A549 (cell line): ENCODE results near the gene NPRL2. TPM values are rescaled to one million over a fixed set of nuclear protein-coding genes. Genes with fewer than 3 reads are reported as not detected.

Experiments used
- ATAC-seq, 2 experiments: fragments of 200-7000 bp in 1 of 2; fragments of >200 bp in 1 of 2; cut with Nextera tagmentation in 1 of 2; cut with Tn5 transposase in 1 of 2; 3 replicates each; pipeline versions ENCODE4 v1.8.0 to v1.9.1; 2018 to 2020; ENCODE audit warnings: mild to moderate bottlenecking in 1 of 2, moderate library complexity in 1 of 2
- CTCF ChIA-PET: fragments of 300-600 bp; sonication (Branson Sonifier 250); formaldehyde crosslinking; extraction: SDS; loops from one replicate; lab custom pipeline; 2021; ENCODE audit warnings: antibody characterized with exemption, inconsistent platforms; lab: Yijun Ruan, JAX
- POLR2A ChIA-PET: fragments of 350-600 bp; formaldehyde crosslinking; extraction: SDS; loops from one replicate; lab custom pipeline; 2021; ENCODE audit warnings: antibody characterized with exemption, inconsistent platforms; lab: Yijun Ruan, JAX
- DNase-seq, 2 experiments: peaks; one replicate each; pipeline versions ENCODE4 v3.0.0 to v3.0.0-alpha.2; 2011 to 2016; ENCODE audit warnings: low read depth in 1 of 2, low spot score in 1 of 2
- FAIRE-seq: peaks from 2 replicates; lab custom pipeline; 2011; peaks lifted over from hg19 to GRCh38; lab: Jason Lieb, UNC
- H3K27ac ChIP-seq, 2 experiments: fragments of >200 bp; sonication (Bioruptor Twin); formaldehyde crosslinking; 3 replicates each; pipeline ENCODE4 v1.5.1; 2016 to 2017
- H3K4me1 ChIP-seq: fragments of >200 bp; sonication (Bioruptor Twin); formaldehyde crosslinking; 3 replicates; pipeline ENCODE4 v1.6.1; 2016
- H3K4me2 ChIP-seq: fragments of >200 bp; sonication (Bioruptor Twin); formaldehyde crosslinking; 3 replicates; pipeline ENCODE4 v1.6.1; 2016
- H3K4me3 ChIP-seq: fragments of >200 bp; sonication (Bioruptor Twin); formaldehyde crosslinking; 3 replicates; pipeline ENCODE4 v1.5.1; 2016
- H3K9me3 ChIP-seq: fragments of >200 bp; sonication (Bioruptor Twin); formaldehyde crosslinking; 3 replicates; pipeline ENCODE4 v1.6.1; 2016
- CEBPB ChIP-seq, 2 experiments: fragments of >200 bp in 1 of 2; sonication (Bioruptor Twin) in 1 of 2; formaldehyde crosslinking in 1 of 2; IDR thresholded peaks; 2 replicates each; pipeline ENCODE4 v1.6.1; 2012 to 2016
- CHD2 ChIP-seq: fragments of 150-350 bp; IDR thresholded peaks from 2 replicates; pipeline ENCODE4 v1.6.1; 2014; ENCODE audit warnings: low read length; ENCODE audit not compliant: partially characterized antibody
- CHD4 ChIP-seq: fragments of 200-600 bp; sonication (generic); IDR thresholded peaks from 2 replicates; pipeline ENCODE4 v1.6.1; 2016; ENCODE audit warnings: antibody characterized with exemption, mild to moderate bottlenecking, borderline replicate concordance
- ESRRA ChIP-seq: fragments of 150-350 bp; IDR thresholded peaks from 2 replicates; pipeline ENCODE4 v1.6.1; 2014; ENCODE audit warnings: mild to moderate bottlenecking, low read length, borderline replicate concordance
- FOSL2 ChIP-seq, 2 experiments: fragments of 450-650 bp in 1 of 2; fragments of >200 bp in 1 of 2; sonication (Bioruptor Twin) in 1 of 2; formaldehyde crosslinking; IDR thresholded peaks; 2 replicates each; pipeline versions ENCODE4 v1.5.0 to v1.6.1; 2016 to 2020; ENCODE audit warnings: mild to moderate bottlenecking in 1 of 2, moderate library complexity in 1 of 2
- GATA3 ChIP-seq: IDR thresholded peaks from 2 replicates; pipeline ENCODE4 v1.6.1; 2012; ENCODE audit warnings: borderline replicate concordance
- HES2 ChIP-seq: fragments of >200 bp; sonication (Bioruptor Twin); formaldehyde crosslinking; IDR thresholded peaks from 2 replicates; pipeline ENCODE4 v1.6.1; 2016
- JUN ChIP-seq, 2 experiments: fragments of >200 bp; sonication (Bioruptor Twin); formaldehyde crosslinking; IDR thresholded peaks; 2 replicates in 1 of 2; 3 replicates in 1 of 2; pipeline ENCODE4 v1.6.1; 2016 to 2017
- KDM1A ChIP-seq: fragments of 200-600 bp; sonication (generic); IDR thresholded peaks from 2 replicates; pipeline ENCODE4 v1.6.1; 2016; ENCODE audit warnings: low read depth, mild to moderate bottlenecking
- KDM5A ChIP-seq: fragments of 200-600 bp; sonication (generic); IDR thresholded peaks from 2 replicates; pipeline ENCODE4 v1.6.1; 2016; ENCODE audit warnings: antibody characterized with exemption, mild to moderate bottlenecking
- MAFK ChIP-seq: fragments of 450-650 bp; IDR thresholded peaks from 2 replicates; pipeline ENCODE4 v1.6.1; 2014; ENCODE audit not compliant: partially characterized antibody
- MAZ ChIP-seq: fragments of 150-350 bp; IDR thresholded peaks from 2 replicates; pipeline ENCODE4 v1.6.1; 2014; ENCODE audit warnings: antibody characterized with exemption, low read depth, low read length, borderline replicate concordance
- NFE2L2 ChIP-seq: fragments of 150-350 bp; conservative IDR thresholded peaks from 2 replicates; pipeline ENCODE4 v1.6.1; 2014; ENCODE audit warnings: low read length
- PHF8 ChIP-seq: fragments of 200-600 bp; sonication (generic); IDR thresholded peaks from 2 replicates; pipeline ENCODE4 v1.6.1; 2016; ENCODE audit warnings: low read depth, mild to moderate bottlenecking, antibody characterized with exemption, moderate library complexity, borderline replicate concordance
- POLR2AphosphoS2 ChIP-seq: conservative IDR thresholded peaks from 2 replicates; pipeline ENCODE4 v1.6.1; 2012; ENCODE audit warnings: low read length, improper control_type of control experiment, inconsistent platforms
- REST ChIP-seq: fragments of 200-600 bp; sonication (generic); IDR thresholded peaks from 2 replicates; pipeline ENCODE4 v1.6.1; 2016; ENCODE audit warnings: antibody characterized with exemption, mild to moderate bottlenecking, moderate library complexity
- SMC3 ChIP-seq: fragments of >200 bp; sonication (Bioruptor Twin); formaldehyde crosslinking; IDR thresholded peaks from 3 replicates; pipeline ENCODE4 v1.6.1; 2018; ENCODE audit warnings: inconsistent platforms
- SREBF2 ChIP-seq: fragments of 450-650 bp; IDR thresholded peaks from 2 replicates; pipeline ENCODE4 v1.6.1; 2014; ENCODE audit warnings: mild to moderate bottlenecking, moderate library complexity
- TFCP2L1 ChIP-seq: fragments of 250-450 bp; sonication (Bioruptor Pico); IDR thresholded peaks from 2 replicates; pipeline ENCODE4 v1.5.0; 2021; ENCODE audit warnings: mild to moderate bottlenecking
- TP53 ChIP-seq: fragments of 250-450 bp; sonication (Bioruptor Pico); IDR thresholded peaks from 2 replicates; pipeline ENCODE4 v1.5.0; 2021; ENCODE audit warnings: mild to moderate bottlenecking, moderate library complexity
- WGBS: methylation state at CpG from one replicate; pipeline ENCODE4 v1.1.6; 2017; ENCODE audit errors: missing lambda C conversion rate; 5-methylcytosine and 5-hydroxymethylcytosine counted together
- polyA plus RNA-seq, 4 experiments: library from polyadenylated mRNA; depleted of rRNA in 3 of 4; stranded (reverse); fragments of >200 nt; fragmentation: RNase III in 1 of 4; extraction: RNeasy Plus Mini Kit Qiagen cat#74134 plus additional on column Dnase treatment in 1 of 4; gene quantifications; 2 replicates in 3 of 4; 3 replicates in 1 of 4; pipeline ENCODE4 v1.2.3, GENCODE V29; 2011 to 2017
- TF ChIP-seq, protein P1 (sequence below): fragments of >200 bp; sonication (Bioruptor Twin); formaldehyde crosslinking; IDR thresholded peaks from 3 replicates; pipeline ENCODE4 v1.5.1; 2016
- TF ChIP-seq, protein P2 (sequence below): IDR thresholded peaks from 2 replicates; pipeline ENCODE4 v1.6.1; 2012; ENCODE audit warnings: low read depth, borderline replicate concordance

NPRL2 gene
- polyA plus RNA-seq, 2 of the 4 experiments (the other 2 are of a cell fraction): 19.5 to 19.9 TPM

- no peak overlapping the region for H3K4me2 ChIP-seq
- H3K9me3 ChIP-seq: no peaks in the 10 kb centered on the region
- H3K4me3 ChIP-seq: no peak overlapping the region
- DNase-seq (no peak), FAIRE-seq (no peak), ATAC-seq (no peak)
- POLR2A ChIA-PET: interaction anchor here (1.0 kb wide), 1 partner anchor 14 kb away, joined by 4 read pairs; no protein-coding TSS in a partner anchor
- no peak overlapping the region for H3K27ac ChIP-seq
- TF ChIP-seq ESRRA: no peak
- no peak for TF ChIP-seq SMC3
- TF ChIP-seq SREBF2: no peak
- TF ChIP-seq MAFK: no peak
- TF ChIP-seq TP53 (CRISPR knock-in tag): no peak
- TF ChIP-seq, all 56 proteins: peak for 0
- CTCF ChIA-PET: interaction anchor here (0.5 to 5.1 kb wide), 26 partner anchors 9 to 321 kb away, joined by 3 to 56 read pairs (median 5); partner anchors contain the start of genes GNAT1, HYAL1, HYAL3 and IFRD2
- peaks cover 26% of the 10 kb centered on the region for H3K4me1 ChIP-seq
- WGBS: 100% methylated on average over 1 of the region's 5 CpGs
Measured at GRCh38 chr3:50323614-50324199, 26.9 kb downstream of the NPRL2 start.

DNA sequence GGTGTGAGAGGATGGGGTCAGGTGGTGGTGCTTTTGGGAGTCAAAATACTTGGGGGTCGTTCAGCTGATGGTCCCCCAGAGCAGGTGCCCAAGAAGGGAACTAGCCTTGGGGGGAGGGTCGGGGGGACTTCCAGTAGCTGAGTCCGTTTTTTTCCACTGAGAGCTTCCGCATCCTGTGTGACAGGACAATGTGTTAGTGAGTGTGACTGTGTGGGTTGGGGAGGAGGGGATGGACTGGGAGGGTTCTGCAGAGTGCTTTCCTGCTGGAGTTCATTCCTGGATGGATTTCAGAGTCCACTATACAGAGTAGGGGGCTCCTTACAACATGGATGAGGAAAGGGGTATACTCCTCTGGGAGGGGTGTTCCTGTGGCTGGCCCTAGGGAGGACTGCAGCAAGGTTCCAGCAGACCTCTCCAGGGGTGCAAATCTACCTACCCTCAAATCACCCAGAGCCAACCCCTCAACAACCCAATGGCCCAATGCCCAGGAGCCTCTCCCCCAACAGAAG is 27.4 kb downstream of the NPRL2 start:
- DNase-seq (no peak), FAIRE-seq (no peak)
- POLR2A ChIA-PET: interaction anchor here (1.0 kb wide), 1 partner anchor 14 kb away, joined by 4 read pairs; no protein-coding TSS in a partner anchor
- no peak overlapping the region for H3K27ac ChIP-seq
- H3K4me2 ChIP-seq: no peak overlapping the region
- H3K4me3 ChIP-seq: no peak overlapping the region
- TF ChIP-seq CEBPB (IDR thresholded peaks at IDR 0.05) (no peak), GATA3 (no peak)
- TF ChIP-seq, all 56 proteins: peak for 0
- peaks cover 23% of the 10 kb centered on the region for H3K4me1 ChIP-seq
- ATAC-seq: no peak
- H3K9me3 ChIP-seq: no peaks in the 10 kb centered on the region
- WGBS: 68% methylated on average over 3 of the region's 4 CpGs
- CTCF ChIA-PET: interaction anchor here (1.1 to 5.1 kb wide), 9 partner anchors 8 to 129 kb away, joined by 3 to 56 read pairs (median 9); partner anchors contain the start of genes HYAL3, IFRD2, LSMEM2 and NAA80

- DNase-seq (no peak), FAIRE-seq (no peak), ATAC-seq (no peak)
- peak within 1 kb of the TSS; percentile 99 to 100 for H3K27ac ChIP-seq
- H3K4me3 ChIP-seq: peak within 1 kb of the TSS; percentile 65
- H3K9me3 ChIP-seq: no peaks in the 10 kb centered on the region
- 93% methylated on average over 18 of the region's 31 CpGs for WGBS
- peaks cover 27% of the 10 kb centered on the region for H3K4me1 ChIP-seq
- H3K4me2 ChIP-seq: peak within 1 kb of the TSS; percentile 98
- CTCF ChIA-PET: interaction anchor here (1.1 to 5.1 kb wide), 5 partner anchors 12 to 96 kb away, joined by 3 to 56 read pairs (median 12); partner anchors contain the start of genes HYAL3 and NAA80
- POLR2A ChIA-PET: no interaction called here
- TF ChIP-seq CHD2: no peak
- TF ChIP-seq, protein P1, sequence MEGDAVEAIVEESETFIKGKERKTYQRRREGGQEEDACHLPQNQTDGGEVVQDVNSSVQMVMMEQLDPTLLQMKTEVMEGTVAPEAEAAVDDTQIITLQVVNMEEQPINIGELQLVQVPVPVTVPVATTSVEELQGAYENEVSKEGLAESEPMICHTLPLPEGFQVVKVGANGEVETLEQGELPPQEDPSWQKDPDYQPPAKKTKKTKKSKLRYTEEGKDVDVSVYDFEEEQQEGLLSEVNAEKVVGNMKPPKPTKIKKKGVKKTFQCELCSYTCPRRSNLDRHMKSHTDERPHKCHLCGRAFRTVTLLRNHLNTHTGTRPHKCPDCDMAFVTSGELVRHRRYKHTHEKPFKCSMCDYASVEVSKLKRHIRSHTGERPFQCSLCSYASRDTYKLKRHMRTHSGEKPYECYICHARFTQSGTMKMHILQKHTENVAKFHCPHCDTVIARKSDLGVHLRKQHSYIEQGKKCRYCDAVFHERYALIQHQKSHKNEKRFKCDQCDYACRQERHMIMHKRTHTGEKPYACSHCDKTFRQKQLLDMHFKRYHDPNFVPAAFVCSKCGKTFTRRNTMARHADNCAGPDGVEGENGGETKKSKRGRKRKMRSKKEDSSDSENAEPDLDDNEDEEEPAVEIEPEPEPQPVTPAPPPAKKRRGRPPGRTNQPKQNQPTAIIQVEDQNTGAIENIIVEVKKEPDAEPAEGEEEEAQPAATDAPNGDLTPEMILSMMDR: no peak
- TF ChIP-seq REST: no peak
Measured at GRCh38 chr3:50322386-50323091, 28.0 kb downstream of the NPRL2 start, which contains the start of gene HYAL2. Gene HYAL2 (minus strand): TSS chr3:50322745. CDS start chr3:50320489, 2,256 bp downstream.

DNA sequence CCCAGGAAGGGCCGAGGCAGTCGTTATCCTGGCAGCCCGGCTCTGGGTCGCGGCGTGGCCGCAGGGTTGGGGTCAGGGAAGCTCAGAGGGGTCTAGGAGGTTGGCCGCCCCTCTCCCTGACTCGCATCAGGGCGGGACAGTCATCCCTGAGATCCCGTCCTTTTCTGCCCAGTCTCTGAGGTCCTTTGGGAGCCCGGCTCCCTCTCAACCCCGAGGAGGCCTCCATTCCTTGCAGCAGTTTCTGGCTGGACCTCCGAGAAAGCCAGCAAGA is 28.5 kb downstream of the NPRL2 start:
- no peak for FAIRE-seq
- Histone ChIP-seq H3K4me2 (peak overlapping the region; percentile 98), H3K27ac (peak overlapping the region; percentile 99 to 100; a peak in 5 of 6 replicates), H3K4me1 (peaks cover 30% of the 10 kb centered on the region), H3K4me3 (peak overlapping the region; percentile 65), H3K9me3 (no peaks in the 10 kb centered on the region)
- WGBS: 76% methylated on average over 7 of the region's 14 CpGs
- CTCF ChIA-PET: interaction anchor here (1.0 to 5.1 kb wide), 6 partner anchors 13 to 33 kb away, joined by 3 to 56 read pairs (median 4); partner anchors contain the start of genes HYAL3 and NAA80
- no peak for ATAC-seq
- no peak for DNase-seq
- POLR2A ChIA-PET: no interaction called here
- TF ChIP-seq JUN (IDR thresholded peaks at IDR 0.05) (no peak), CHD4 (no peak), KDM1A (no peak), FOSL2 (IDR thresholded peaks at IDR 0.05) (no peak), FOSL2 (CRISPR knock-in tag; IDR thresholded peaks at IDR 0.05) (no peak), NFE2L2 (no peak), POLR2AphosphoS2 (no peak), MAZ (no peak), PHF8 (no peak), HES2 (no peak), KDM5A (no peak), TFCP2L1 (CRISPR knock-in tag) (no peak)
- TF ChIP-seq, protein P2, sequence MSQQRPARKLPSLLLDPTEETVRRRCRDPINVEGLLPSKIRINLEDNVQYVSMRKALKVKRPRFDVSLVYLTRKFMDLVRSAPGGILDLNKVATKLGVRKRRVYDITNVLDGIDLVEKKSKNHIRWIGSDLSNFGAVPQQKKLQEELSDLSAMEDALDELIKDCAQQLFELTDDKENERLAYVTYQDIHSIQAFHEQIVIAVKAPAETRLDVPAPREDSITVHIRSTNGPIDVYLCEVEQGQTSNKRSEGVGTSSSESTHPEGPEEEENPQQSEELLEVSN: no peak
